Mucosa of stomach (tissue), 1 donor: ENCODE results near the gene CAMTA1.

Source experiments
- H3K27me3 ChIP-seq: one replicate; pipeline ENCODE4 v1.7.0; 2013; ENCODE audit warnings: mild to moderate bottlenecking, low read length; ENCODE audit not compliant: control insufficient read depth, insufficient read depth
- H3K36me3 ChIP-seq: one replicate; pipeline ENCODE4 v1.7.0; 2013; ENCODE audit warnings: low read length; ENCODE audit not compliant: control insufficient read depth, insufficient read depth
- H3K4me1 ChIP-seq: one replicate; pipeline ENCODE4 v1.7.0; 2013; ENCODE audit warnings: mild to moderate bottlenecking, low read length; ENCODE audit not compliant: control insufficient read depth, insufficient read depth
- H3K4me3 ChIP-seq: one replicate; pipeline ENCODE4 v1.7.0; 2013; ENCODE audit warnings: low read length
- H3K9ac ChIP-seq: one replicate; pipeline ENCODE4 v1.7.0; 2013; ENCODE audit warnings: mild to moderate bottlenecking, low read length, moderate library complexity
- H3K9me3 ChIP-seq: one replicate; pipeline ENCODE4 v1.7.0; 2013; ENCODE audit warnings: mild to moderate bottlenecking, low read length, moderate library complexity; ENCODE audit not compliant: control insufficient read depth
- donor health status: Pancreatic carcinoma.

CAMTA1 gene

GRCh38 chr1:7677815-7678214, 892.6 kb downstream of the CAMTA1 start:
- Histone ChIP-seq H3K4me1 (peaks cover 25% of the 10 kb centered on the region), H3K36me3 (no peaks in the 10 kb centered on the region), H3K27me3 (no peaks in the 10 kb centered on the region), H3K4me3 (no peak overlapping the region), H3K9me3 (no peaks in the 10 kb centered on the region), H3K9ac (no peak overlapping the region)

- peaks cover 25% of the 10 kb centered on the region for H3K4me1 ChIP-seq
- H3K9me3 ChIP-seq, result no peaks in the 10 kb centered on the region
- H3K4me3 ChIP-seq, result no peak overlapping the region
- no peaks in the 10 kb centered on the region for H3K27me3 ChIP-seq
- H3K36me3 ChIP-seq, result no peaks in the 10 kb centered on the region
- peak overlapping the region; percentile 56 for H3K9ac ChIP-seq
Observed at GRCh38 chr1:7678491-7679158, 893.4 kb downstream of the CAMTA1 start.

GRCh38 chr1:7679159-7679872, 894.1 kb downstream of the CAMTA1 start:
- peak overlapping the region; percentile 69 for H3K9ac ChIP-seq

GRCh38 chr1:7679873-7680206, 894.6 kb downstream of the CAMTA1 start:
- Histone ChIP-seq H3K9me3 (no peaks in the 10 kb centered on the region), H3K4me3 (peak overlapping the region; percentile 46), H3K36me3 (no peaks in the 10 kb centered on the region), H3K4me1 (peaks cover 25% of the 10 kb centered on the region), H3K9ac (peak overlapping the region; percentile 69), H3K27me3 (no peaks in the 10 kb centered on the region)

More at GRCh38 chr1:7679159-7679872, 894.1 kb downstream of the CAMTA1 start:
- Histone ChIP-seq H3K27me3 (no peaks in the 10 kb centered on the region), H3K4me1 (peaks cover 25% of the 10 kb centered on the region), H3K4me3 (peak overlapping the region; percentile 46), H3K9me3 (no peaks in the 10 kb centered on the region), H3K36me3 (no peaks in the 10 kb centered on the region)

- Histone ChIP-seq H3K36me3 (no peaks in the 10 kb centered on the region), H3K4me3 (peak overlapping the region; percentile 60), H3K9me3 (no peaks in the 10 kb centered on the region), H3K9ac (peak overlapping the region; percentile 69), H3K4me1 (peaks cover 25% of the 10 kb centered on the region), H3K27me3 (no peaks in the 10 kb centered on the region)
Observed at GRCh38 chr1:7680207-7680954, 895.1 kb downstream of the CAMTA1 start.

GRCh38 chr1:7680955-7681268, 895.7 kb downstream of the CAMTA1 start:
- no peaks in the 10 kb centered on the region for H3K9me3 ChIP-seq
- H3K27me3 ChIP-seq, result peaks cover 2% of the 10 kb centered on the region
- H3K4me3 ChIP-seq, result peak overlapping the region; percentile 60
- peak overlapping the region; percentile 69 for H3K9ac ChIP-seq
- H3K36me3 ChIP-seq, result no peaks in the 10 kb centered on the region
- peaks cover 25% of the 10 kb centered on the region for H3K4me1 ChIP-seq

- no peak overlapping the region for H3K4me3 ChIP-seq
- H3K9me3 ChIP-seq, result no peaks in the 10 kb centered on the region
- no peak overlapping the region for H3K9ac ChIP-seq
- H3K4me1 ChIP-seq, result peaks cover 25% of the 10 kb centered on the region
- H3K36me3 ChIP-seq, result no peaks in the 10 kb centered on the region
- H3K27me3 ChIP-seq, result peaks cover 3% of the 10 kb centered on the region
Observed at GRCh38 chr1:7681401-7681800, 896.1 kb downstream of the CAMTA1 start.

GRCh38 chr1:7683521-7683920, 898.3 kb downstream of the CAMTA1 start:
- no peaks in the 10 kb centered on the region for H3K9me3 ChIP-seq
- no peaks in the 10 kb centered on the region for H3K36me3 ChIP-seq
- peaks cover 3% of the 10 kb centered on the region for H3K27me3 ChIP-seq
- no peak overlapping the region for H3K9ac ChIP-seq
- H3K4me3 ChIP-seq, result no peak overlapping the region
- peaks cover 15% of the 10 kb centered on the region for H3K4me1 ChIP-seq

GRCh38 chr1:7684132-7684531, 898.9 kb downstream of the CAMTA1 start:
- no peaks in the 10 kb centered on the region for H3K9me3 ChIP-seq
- no peaks in the 10 kb centered on the region for H3K36me3 ChIP-seq
- H3K4me3 ChIP-seq, result no peak overlapping the region
- no peak overlapping the region for H3K9ac ChIP-seq
- peaks cover 3% of the 10 kb centered on the region for H3K27me3 ChIP-seq
- H3K4me1 ChIP-seq, result peaks cover 8% of the 10 kb centered on the region

GRCh38 chr1:7684861-7685635, 899.8 kb downstream of the CAMTA1 start:
- no peak overlapping the region for H3K4me3 ChIP-seq
- H3K9ac ChIP-seq, result no peak overlapping the region
- H3K4me1 ChIP-seq, result no peaks in the 10 kb centered on the region
- H3K9me3 ChIP-seq, result no peaks in the 10 kb centered on the region
- H3K36me3 ChIP-seq, result no peaks in the 10 kb centered on the region
- H3K27me3 ChIP-seq, result peaks cover 3% of the 10 kb centered on the region

GRCh38 chr1:7686301-7686850, 901.1 kb downstream of the CAMTA1 start:
- no peaks in the 10 kb centered on the region for H3K4me1 ChIP-seq
- H3K36me3 ChIP-seq, result no peaks in the 10 kb centered on the region
- H3K9me3 ChIP-seq, result no peaks in the 10 kb centered on the region
- H3K9ac ChIP-seq, result no peak overlapping the region
- H3K27me3 ChIP-seq, result peaks cover 3% of the 10 kb centered on the region
- no peak overlapping the region for H3K4me3 ChIP-seq
